Activated CD4-positive, alpha-beta memory T cell treated with anti-CD3 and anti-CD28 coated beads for 36 hours (primary cell): ENCODE measurements around the gene AADACL3. TPM values are rescaled to one million over a fixed set of nuclear protein-coding genes. Genes with fewer than 3 reads are reported as not detected.

Source experiments
- CTCF ChIA-PET: fragments of 350-600 bp; sonication (Branson Sonifier 250); formaldehyde crosslinking; loops from one replicate; lab custom pipeline; 2021; ENCODE audit warnings: antibody characterized with exemption, inconsistent platforms; lab: Charles Lee
- POLR2A ChIA-PET: fragments of 350-600 bp; sonication (Branson Sonifier 250); formaldehyde crosslinking; loops from one replicate; lab custom pipeline; 2021; ENCODE audit warnings: antibody characterized with exemption; lab: Charles Lee
- DNase-seq: peaks from one replicate; pipeline ENCODE4 v3.0.0-alpha.2; 2020
- H3K27ac Mint-ChIP-seq: one replicate; pipeline ENCODE4 v1.8.0; 2021; ENCODE audit warnings: mixed read lengths
- H3K27me3 Mint-ChIP-seq: one replicate; pipeline ENCODE4 v1.8.0; 2021; ENCODE audit warnings: mixed read lengths
- H3K36me3 Mint-ChIP-seq: one replicate; pipeline ENCODE4 v1.8.0; 2021; ENCODE audit warnings: mixed read lengths
- H3K4me1 Mint-ChIP-seq: one replicate; pipeline ENCODE4 v1.8.0; 2021; ENCODE audit warnings: low read depth, mixed read lengths
- H3K4me3 Mint-ChIP-seq: one replicate; pipeline ENCODE4 v1.8.0; 2021; ENCODE audit warnings: mild to moderate bottlenecking, mixed read lengths
- H3K9me3 Mint-ChIP-seq: one replicate; pipeline ENCODE4 v1.8.0; 2021; ENCODE audit warnings: mixed read lengths
- intact Hi-C: fragments of 100-400 bp; cut with micrococcal nuclease; formaldehyde crosslinking; loops from one replicate; pipeline ENCODE4 v1.15.1; 2023
- total RNA-seq, 2 experiments: library from RNA; stranded (reverse); gene quantifications; one replicate each; pipeline ENCODE4 v1.2.3, GENCODE V29; 2021

Gene AADACL3
- total RNA-seq, 2 experiments from 2014 or later = not detected

DNA sequence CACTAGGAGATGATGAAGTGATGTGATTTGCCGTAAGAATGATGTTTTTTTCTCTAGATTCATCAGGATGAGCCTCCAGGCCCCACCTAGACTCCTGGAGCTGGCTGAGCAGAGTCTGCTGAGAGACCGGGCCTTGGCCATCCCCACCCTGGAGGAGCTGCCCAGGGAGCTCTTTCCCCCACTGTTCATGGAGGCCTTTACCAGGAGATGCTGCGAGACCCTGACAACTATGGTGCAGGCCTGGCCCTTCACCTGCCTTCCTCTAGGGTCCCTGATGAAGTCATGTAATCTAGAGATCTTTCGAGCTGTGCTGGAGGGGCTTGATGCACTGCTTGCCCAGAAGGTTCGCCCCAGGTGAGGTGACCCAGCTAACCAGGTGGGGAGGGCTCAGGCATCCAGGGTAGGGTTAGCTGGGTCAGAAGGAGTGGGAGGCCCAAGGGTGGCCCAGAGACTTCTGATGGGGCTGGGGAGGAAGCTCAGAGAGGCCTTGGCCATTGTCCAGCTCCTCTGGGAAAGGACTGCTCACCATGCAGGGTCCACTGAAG is 59.0 kb downstream of the AADACL3 start:
- intact Hi-C loops = no loop called here
- ChIA-PET CTCF (no interaction called here), POLR2A (no interaction called here)
- no peak overlapping the region for H3K27ac Mint-ChIP-seq
- H3K27me3 Mint-ChIP-seq = peaks cover 14% of the 10 kb centered on the region
- H3K9me3 Mint-ChIP-seq = no peaks in the 10 kb centered on the region
- H3K36me3 Mint-ChIP-seq = no peaks in the 10 kb centered on the region
- no peaks in the 10 kb centered on the region for H3K4me1 Mint-ChIP-seq
- H3K4me3 Mint-ChIP-seq = no peak overlapping the region
- no peak for DNase-seq

DNA sequence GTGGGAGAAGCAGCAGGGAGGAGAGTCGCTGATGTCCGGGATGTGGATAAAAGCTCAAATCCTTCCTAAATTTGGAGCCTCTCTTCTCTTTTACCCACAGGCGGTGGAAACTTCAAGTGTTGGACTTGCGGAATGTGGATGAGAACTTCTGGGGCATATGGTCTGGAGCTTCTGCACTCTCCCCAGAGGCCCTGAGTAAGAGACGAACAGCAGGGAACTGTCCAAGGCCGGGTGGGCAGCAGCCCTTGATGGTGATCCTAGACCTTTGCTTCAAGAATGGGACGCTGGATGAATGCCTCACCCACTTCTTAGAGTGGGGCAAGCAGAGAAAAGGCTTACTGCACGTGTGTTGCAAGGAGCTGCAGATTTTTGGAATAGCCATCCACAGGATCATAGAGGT is 59.5 kb downstream of the AADACL3 start:
- intact Hi-C loops = no loop called here
- H3K27me3 Mint-ChIP-seq = peaks cover 10% of the 10 kb centered on the region
- H3K4me3 Mint-ChIP-seq = no peak overlapping the region
- ChIA-PET POLR2A (no interaction called here), CTCF (no interaction called here)
- H3K9me3 Mint-ChIP-seq = no peaks in the 10 kb centered on the region
- no peak for DNase-seq
- no peak overlapping the region for H3K27ac Mint-ChIP-seq
- no peaks in the 10 kb centered on the region for H3K36me3 Mint-ChIP-seq
- H3K4me1 Mint-ChIP-seq = no peaks in the 10 kb centered on the region

DNA sequence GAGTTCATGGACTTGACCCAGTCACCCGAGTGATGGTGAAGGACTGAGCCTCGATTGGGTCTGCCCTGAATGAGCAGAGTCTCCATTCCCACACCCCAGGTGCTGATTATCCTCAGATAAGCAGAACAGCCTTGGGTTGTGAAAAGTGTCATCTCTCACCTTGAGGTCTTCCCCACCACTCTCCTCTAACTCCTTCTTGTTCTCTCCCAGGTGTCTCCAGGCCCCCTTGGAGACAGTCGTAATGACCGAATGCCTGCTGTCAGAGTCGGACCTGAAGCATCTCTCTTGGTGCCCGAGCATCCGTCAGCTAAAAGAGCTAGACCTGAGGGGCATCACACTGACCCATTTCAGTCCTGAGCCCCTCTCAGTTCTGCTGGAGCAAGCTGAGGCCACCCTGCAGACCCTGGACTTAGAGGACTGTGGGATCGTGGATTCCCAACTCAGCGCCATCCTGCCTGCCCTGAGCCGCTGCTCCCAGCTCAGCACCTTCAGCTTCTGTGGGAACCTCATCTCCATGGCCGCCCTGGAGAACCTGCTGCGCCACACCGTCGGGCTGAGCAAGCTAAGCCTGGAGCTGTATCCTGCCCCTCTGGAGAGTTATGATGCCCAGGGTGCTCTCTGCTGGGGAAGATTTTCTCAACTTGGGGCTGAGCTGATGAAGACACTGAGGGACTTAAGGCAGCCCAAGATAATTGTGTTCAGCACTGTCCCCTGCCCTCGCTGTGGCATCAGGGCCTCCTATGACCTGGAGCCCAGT is 61.1 kb downstream of the AADACL3 start:
- Mint-ChIP-seq H3K27ac (no peak overlapping the region), H3K4me3 (no peak overlapping the region), H3K27me3 (peaks cover 7% of the 10 kb centered on the region), H3K36me3 (no peaks in the 10 kb centered on the region), H3K9me3 (no peaks in the 10 kb centered on the region), H3K4me1 (no peaks in the 10 kb centered on the region)
- ChIA-PET POLR2A (no interaction called here), CTCF (no interaction called here)
- no peak for DNase-seq
- intact Hi-C loops = no loop called here

Other genes starting within 250 kb of the AADACL3 start
- 10 to 100 TPM; 57.6 to 58.8 TPM for gene DHRS3, start 97.9 kb upstream of the AADACL3 start, total RNA-seq
- not detected for gene AADACL4, start 72.0 kb upstream of the AADACL3 start, total RNA-seq
- gene CFAP107, start 30.1 kb downstream of the AADACL3 start, total RNA-seq = not detected
- not detected for gene PRAMEF12, start 57.6 kb downstream of the AADACL3 start, total RNA-seq
- not detected for gene PRAMEF1, start 75.3 kb downstream of the AADACL3 start, total RNA-seq
- gene PRAMEF11, start 115.3 kb downstream of the AADACL3 start, total RNA-seq = not detected
- not detected for gene HNRNPCL1, start 132.6 kb downstream of the AADACL3 start, total RNA-seq
- gene PRAMEF2, start 141.0 kb downstream of the AADACL3 start, total RNA-seq = not detected
- not detected for gene PRAMEF4, start 170.1 kb downstream of the AADACL3 start, total RNA-seq
- gene PRAMEF10, start 182.2 kb downstream of the AADACL3 start, total RNA-seq = not detected
- not detected for gene PRAMEF7, start 200.5 kb downstream of the AADACL3 start, total RNA-seq
- gene PRAMEF6, start 231.5 kb downstream of the AADACL3 start, total RNA-seq = not detected